Heart left ventricle (tissue), 16 donors: Measurements from ENCODE around the gene OXGR1. TPM values are rescaled to one million over a fixed set of nuclear protein-coding genes. Genes with fewer than 3 reads are reported as not detected.

Experiments used
- ATAC-seq, 4 donors: fragments of 200-7000 bp; cut with Tn5 transposase; one replicate each; pipeline ENCODE4 v1.9.1; 2020 to 2022; ENCODE audit warnings: moderate library complexity in 4 of 4, mild to moderate bottlenecking in 3 of 4, moderate number of reproducible peaks in 1 of 4
- DNase-seq, 5 donors: peaks; one replicate each; pipeline ENCODE4 v3.0.0-alpha.2; 2020
- H3K27ac ChIP-seq, 12 donors: fragments of 200-600 bp; sonication (generic) in 4 of 12; one replicate each; pipeline versions ENCODE4 v1.5.0 to v1.8.0; 2016 to 2022; ENCODE audit warnings: mild to moderate bottlenecking in 2 of 12
- H3K27me3 ChIP-seq, 9 donors: fragments of 200-600 bp; sonication (generic) in 2 of 9; one replicate each; pipeline versions ENCODE4 v1.5.1 to v1.8.0; 2016 to 2022; ENCODE audit warnings: mild to moderate bottlenecking in 3 of 9
- H3K36me3 ChIP-seq, 9 donors: fragments of 200-600 bp; sonication (generic) in 2 of 9; one replicate each; pipeline versions ENCODE4 v1.5.0 to v1.8.0; 2018 to 2022; ENCODE audit warnings: mild to moderate bottlenecking in 2 of 9
- H3K4me1 ChIP-seq, 12 donors: fragments of 200-600 bp; sonication (generic) in 4 of 12; one replicate each; pipeline versions ENCODE4 v1.5.0 to v1.8.0; 2016 to 2022; ENCODE audit warnings: mild to moderate bottlenecking in 3 of 12
- H3K4me3 ChIP-seq, 12 donors: fragments of 200-600 bp; sonication (generic) in 4 of 12; one replicate each; pipeline versions ENCODE4 v1.5.0 to v1.8.0; 2017 to 2022; ENCODE audit warnings: mild to moderate bottlenecking in 9 of 12, moderate library complexity in 4 of 12
- H3K9me3 ChIP-seq, 12 donors: fragments of 200-600 bp; sonication (generic) in 4 of 12; one replicate each; pipeline versions ENCODE4 v1.5.0 to v1.8.0; 2016 to 2022; ENCODE audit warnings: mild to moderate bottlenecking in 1 of 12
- CTCF ChIP-seq, 12 donors: fragments of 200-600 bp; sonication (generic) in 4 of 12; IDR thresholded peaks; one replicate each; pipeline versions ENCODE4 v1.5.0 to v1.8.0; 2018 to 2022; ENCODE audit warnings: antibody characterized with exemption in 12 of 12, mild to moderate bottlenecking in 5 of 12
- POLR2A ChIP-seq, 2 donors: fragments of 450-650 bp; IDR thresholded peaks; one replicate each; pipeline ENCODE4 v1.6.1; 2017; ENCODE audit warnings: antibody characterized with exemption in 2 of 2, mild to moderate bottlenecking in 2 of 2, moderate library complexity in 2 of 2
- WGBS, 4 donors: extraction: QIAGEN DNeasy Blood & Tissue Kit in 2 of 4; methylation state at CpG; one replicate each; pipeline versions ENCODE4 v1.1.5 to v1.1.7; 2013 to 2018; 5-methylcytosine and 5-hydroxymethylcytosine counted together
- intact Hi-C, 10 donors: fragments of 100-400 bp; cut with DNase I; formaldehyde crosslinking; loops; one replicate each; pipeline versions ENCODE4 v1.11.1 to v1.14.2; 2022
- polyA plus RNA-seq, 2 donors: library from polyadenylated mRNA; stranded (reverse); fragments of 200-250 nt; gene quantifications; one replicate each; pipeline ENCODE4 v1.2.3, GENCODE V29; 2013
- total RNA-seq, 9 donors: library from RNA; depleted of rRNA in 2 of 9; stranded (reverse); fragments of >200 nt in 2 of 9; fragmentation: NEBNext Ultra II Directional in 3 of 9; extraction: Animal tissue kit (Norgen Biotek cat#: 25700) in 3 of 9; gene quantifications; one replicate each; pipeline versions ENCODE4 v1.1.0 to v1.2.4, GENCODE V29; 2016 to 2023
- donor health status: ischemic (EF 13 %, LVEDD 7.1; RV severe dilation, severe dysfunction).
- donor health status: healthy with polysubstance abuse.
- donor health status: DM: no; HTN: yes; CAD: no.
- donor health status: DM: no; HTN: no; CAD: no.
- donor health status: ischemic (EF 25% LVEDD 6.9; RV normal size, moderate dysfunction).
- donor health status: ischemic (EF 25% LVEDD 5.7; RV mildly dilated, moderate dysfunction).
- donor health status: healthy.
- donor health status: DM: yes; HTN: yes; CAD: no.
- donor health status: ischemic (EF 35%, LVEDD 5.7; RV mildly dilated, moderate dysfunction).
- donor health status: nonischemic (EF 11% LVEDD 7.7; RV severe dilation, severe dysfunction).
- donor health status: DM: yes; HTN: yes; CAD: no.
- donor health status: PGD.
- donor health status: ischemic (EF 29% LVEDD 5.4; RV normal size, mild dysfunction).
- donor health status: nonischemic (EF 23%, LVEDD 6.1; RV moderate dilation, normal function).

The OXGR1 gene
- total and polyA plus RNA-seq, 11 donors = 0.04 to 0.99 (median 0.16) TPM; not detected in 8

GRCh38 chr13:96992633-96993032 lies 1.6 kb downstream of the OXGR1 start:
- peaks cover 0 to 14% (median 5%) of the 10 kb centered on the region in 12 donors for H3K4me1 ChIP-seq
- no peaks in the 10 kb centered on the region for H3K36me3 ChIP-seq
- no peaks in the 10 kb centered on the region for H3K9me3 ChIP-seq
- no peak for ATAC-seq
- peaks cover 0 to 47% (median 31%) of the 10 kb centered on the region in 9 donors for H3K27me3 ChIP-seq
- no peak for DNase-seq
- no peak overlapping the region for H3K4me3 ChIP-seq
- intact Hi-C loops = no loop called here
- no peak overlapping the region for H3K27ac ChIP-seq
- WGBS, 4 donors = 83 to 85% (median 84%) methylated on average over 2 of the region's 2 CpGs
- TF ChIP-seq CTCF (IDR thresholded peaks at IDR 0.05) = no peak
- TF ChIP-seq POLR2A (IDR thresholded peaks at IDR 0.05) = no peak

GRCh38 chr13:96991072-96991471 lies 3.2 kb downstream of the OXGR1 start:
- 76 to 92% (median 90%) methylated on average over 3 of the region's 3 CpGs for WGBS, 4 donors
- peaks cover 0 to 14% (median 5%) of the 10 kb centered on the region in 12 donors for H3K4me1 ChIP-seq
- H3K9me3 ChIP-seq = no peaks in the 10 kb centered on the region
- intact Hi-C loops = no loop called here
- H3K27me3 ChIP-seq = peaks cover 0 to 41% (median 29%) of the 10 kb centered on the region in 9 donors
- ATAC-seq = no peak
- no peak overlapping the region for H3K4me3 ChIP-seq
- TF ChIP-seq POLR2A (IDR thresholded peaks at IDR 0.05) (no peak), CTCF (IDR thresholded peaks at IDR 0.05) (no peak)
- no peak for DNase-seq
- no peaks in the 10 kb centered on the region for H3K36me3 ChIP-seq
- no peak overlapping the region for H3K27ac ChIP-seq

GRCh38 chr13:96988441-96988840 lies 5.8 kb downstream of the OXGR1 start:
- no peak for TF ChIP-seq POLR2A (IDR thresholded peaks at IDR 0.05)
- TF ChIP-seq CTCF (IDR thresholded peaks at IDR 0.05) = no peak
- ATAC-seq (no peak), DNase-seq (no peak)
- 91 to 97% (median 94%) methylated on average over 5 of the region's 5 CpGs for WGBS, 4 donors
- Histone ChIP-seq H3K27me3 (peaks cover 0 to 18% (median 6%) of the 10 kb centered on the region in 9 donors), H3K27ac (no peak overlapping the region), H3K9me3 (no peaks in the 10 kb centered on the region), H3K4me1 (peaks cover 0 to 12% (median 2%) of the 10 kb centered on the region in 12 donors), H3K4me3 (no peak overlapping the region), H3K36me3 (no peaks in the 10 kb centered on the region)
- intact Hi-C loops = no loop called here

GRCh38 chr13:96984051-96984508 lies 10.2 kb downstream of the OXGR1 start:
- intact Hi-C loops = no loop called here
- Histone ChIP-seq H3K4me1 (peaks cover 0 to 26% (median 7%) of the 10 kb centered on the region in 12 donors), H3K4me3 (peak overlapping the region in 2 of 12 donors; percentile 0 to 30), H3K27ac (peak overlapping the region in 7 of 12 donors; percentile 10 to 57 (median 44)), H3K27me3 (no peaks in the 10 kb centered on the region), H3K9me3 (no peaks in the 10 kb centered on the region), H3K36me3 (no peaks in the 10 kb centered on the region)
- WGBS, 4 donors = 13 to 39% (median 20%) methylated on average over 6 of the region's 6 CpGs
- TF ChIP-seq POLR2A (IDR thresholded peaks at IDR 0.05) (no peak), CTCF (IDR thresholded peaks at IDR 0.05) (peak in 7 of 12 donors; percentile 8 to 37 (median 24))
- ATAC-seq = peak; percentile 90 to 94 (median 92)
- DNase-seq = peak in 3 of 5 donors; percentile 15 to 33 (median 30)
